H1 (cell line): ENCODE results near the gene IER5. TPM values are rescaled to one million over a fixed set of nuclear protein-coding genes. Genes with fewer than 3 reads are reported as not detected.

ENCODE experiments used
- ASH2L ChIP-seq: fragments of 200-600, 300-600 bp; sonication (generic); IDR thresholded peaks from one replicate; pipeline ENCODE4 v1.7.1; 2017; ENCODE audit warnings: low read length
- BACH1 ChIP-seq: IDR thresholded peaks from 2 replicates; pipeline ENCODE4 v1.6.1; 2012; ENCODE audit warnings: low read length, improper control_type of control experiment
- CREB1 ChIP-seq: IDR thresholded peaks from 2 replicates; pipeline ENCODE4 v1.6.1; 2012; ENCODE audit warnings: inconsistent platforms
- CTBP2 ChIP-seq: IDR thresholded peaks from 2 replicates; pipeline ENCODE4 v1.7.0; 2011; ENCODE audit warnings: borderline replicate concordance, mild to moderate bottlenecking, moderate library complexity, mixed read lengths, low read length; ENCODE audit not compliant: insufficient read depth, insufficient read length
- FOSL1 ChIP-seq: IDR thresholded peaks from 2 replicates; pipeline ENCODE4 v1.6.1; 2011; ENCODE audit warnings: mild to moderate bottlenecking, low read depth, low read length, moderate library complexity; ENCODE audit not compliant: insufficient read depth
- GTF2F1 ChIP-seq: IDR thresholded peaks from 2 replicates; pipeline ENCODE4 v1.6.1; 2012; ENCODE audit warnings: low read depth, low read length, improper control_type of control experiment, borderline replicate concordance
- HDAC2 ChIP-seq, 2 experiments: fragments of 300-600 bp in 1 of 2; sonication (generic) in 1 of 2; IDR thresholded peaks; 2 replicates each; pipeline ENCODE4 v1.6.1; 2011 to 2012; ENCODE audit warnings: low read depth in 2 of 2, low read length in 2 of 2, mild to moderate bottlenecking in 2 of 2, moderate library complexity in 2 of 2, borderline replicate concordance in 1 of 2, inconsistent platforms in 1 of 2
- JUN ChIP-seq: IDR thresholded peaks from 2 replicates; pipeline ENCODE4 v1.6.1; 2011; ENCODE audit warnings: low read depth, mild to moderate bottlenecking, improper control_type of control experiment, low read length
- JUND ChIP-seq: IDR thresholded peaks from 2 replicates; pipeline ENCODE4 v1.6.1; 2011; ENCODE audit warnings: mild to moderate bottlenecking, improper control_type of control experiment, low read length
- KDM5A ChIP-seq: fragments of 200-600 bp; IDR thresholded peaks from 2 replicates; pipeline ENCODE4 v1.7.1; 2012; ENCODE audit warnings: mild to moderate bottlenecking, low read length, inconsistent platforms, mixed read lengths
- MAX ChIP-seq: IDR thresholded peaks from 2 replicates; pipeline ENCODE4 v1.6.1; 2012; ENCODE audit warnings: inconsistent platforms
- NRF1 ChIP-seq: IDR thresholded peaks from 2 replicates; pipeline ENCODE4 v1.6.1; 2011; ENCODE audit warnings: mild to moderate bottlenecking, low read depth, low read length, improper control_type of control experiment
- POLR2A ChIP-seq, 2 experiments: IDR thresholded peaks; 1 replicate in 1 of 2; 2 replicates in 1 of 2; pipeline ENCODE4 v1.6.1; 2011; ENCODE audit warnings: low read depth in 2 of 2, low read length in 2 of 2, mild to moderate bottlenecking in 2 of 2; ENCODE audit errors: control extremely low read depth in 1 of 2
- RXRA ChIP-seq: IDR thresholded peaks from 2 replicates; pipeline ENCODE4 v1.6.1; 2011; ENCODE audit warnings: low read depth, mild to moderate bottlenecking, low read length, moderate library complexity; ENCODE audit not compliant: insufficient read depth
- SP4 ChIP-seq: IDR thresholded peaks from 2 replicates; pipeline ENCODE4 v1.6.1; 2012; ENCODE audit warnings: low read length, inconsistent platforms
- SRF ChIP-seq: IDR thresholded peaks from 2 replicates; pipeline ENCODE4 v1.6.1; 2011; ENCODE audit warnings: mild to moderate bottlenecking, low read depth, low read length, moderate library complexity
- SUZ12 ChIP-seq: fragments of 200-600 bp; sonication (generic); IDR thresholded peaks from 2 replicates; pipeline ENCODE4 v1.6.1; 2012; ENCODE audit warnings: mild to moderate bottlenecking, inconsistent platforms, low read length, moderate library complexity, mixed read lengths
- TAF7 ChIP-seq: optimal IDR thresholded peaks from 2 replicates; pipeline ENCODE3; 2011; ENCODE audit warnings: low read depth, mild to moderate bottlenecking, inconsistent platforms, low read length, moderate library complexity, borderline replicate concordance
- TEAD4 ChIP-seq: IDR thresholded peaks from 2 replicates; pipeline ENCODE4 v1.6.1; 2012; ENCODE audit warnings: low read depth, low read length, inconsistent platforms, mixed read lengths
- YY1 ChIP-seq: IDR thresholded peaks from 2 replicates; pipeline ENCODE4 v1.6.1; 2011; ENCODE audit warnings: low read depth, mild to moderate bottlenecking, low read length
- polyA plus RNA-seq, 7 experiments: library from polyadenylated mRNA; depleted of rRNA in 3 of 7; stranded (reverse) in 5 of 7; unstranded in 2 of 7; fragments of >200 nt in 5 of 7; fragments of 200-250 nt in 2 of 7; gene quantifications; 1 replicate in 5 of 7; 2 replicates in 1 of 7; 4 replicates in 1 of 7; pipeline versions ENCODE4 v1.2.1 to v1.2.3, GENCODE V29; 2011 to 2013; ENCODE audit warnings: missing spikeins in 2 of 7, mixed read lengths in 2 of 7
- total RNA-seq: library from RNA; stranded (reverse); fragmentation: NEBNext Ultra II Directional; extraction: Animal tissue kit (Norgen Biotek cat#: 25700); gene quantifications from 2 replicates; pipeline ENCODE4 v1.2.1, GENCODE V29; 2021

Gene IER5
- total and polyA plus RNA-seq, 2 of the 8 experiments (the other 6 are each of a cell fraction or from before 2014, with no cell fraction given): 3.5 to 7.7 TPM

GRCh38 chr1:181101581-181102226 is 13.2 kb downstream of the IER5 start (continued):
- peak in 1 of 2 experiments; percentile 69; a peak in 2 of 3 replicates for TF ChIP-seq POLR2A (IDR thresholded peaks at IDR 0.05; ENCODE audit: control extremely low read depth in 1 of 2, low read depth in 2 of 2, low read length in 2 of 2)
- TF ChIP-seq SP4: no peak
- TF ChIP-seq TEAD4: peak; percentile 72
- TF ChIP-seq GTF2F1: no peak
- no peak for TF ChIP-seq BACH1
- no peak for TF ChIP-seq HDAC2 (IDR thresholded peaks at IDR 0.05; ENCODE audit: borderline replicate concordance in 1 of 2, low read depth in 2 of 2, low read length in 2 of 2)
- peak; percentile 34; the same call in 1 of the 2 replicates for TF ChIP-seq MAX
- TF ChIP-seq YY1: peak; percentile 58; the same call in 1 of the 2 replicates
- no peak for TF ChIP-seq TAF7
- no peak for TF ChIP-seq KDM5A
- TF ChIP-seq FOSL1: no peak
- TF ChIP-seq ASH2L: peak; percentile 91
- TF ChIP-seq CTBP2: no peak
- TF ChIP-seq RXRA: no peak
- no peak for TF ChIP-seq CREB1
- TF ChIP-seq JUND: peak; percentile 88
- no peak for TF ChIP-seq SRF
- TF ChIP-seq NRF1: no peak
- TF ChIP-seq JUN: 0 out of 2 replicates have a peak, but pooled peaks have one; percentile 10
- TF ChIP-seq SUZ12: peak; percentile 38; the same call in 1 of the 2 replicates
